Endodermal cell (in vitro differentiated cells): ENCODE data around the gene GABPB2. TPM values are rescaled to one million over a fixed set of nuclear protein-coding genes. Genes with fewer than 3 reads are reported as not detected.
A peak's percentile ranks its signal among the peaks of the same experiment; 100 is the strongest.

Source experiments
- DNase-seq: peaks from one replicate; pipeline ENCODE4 v3.0.0-alpha.2; 2017
- H3K27ac ChIP-seq: 2 replicates; pipeline ENCODE4 v1.5.1; 2013; ENCODE audit warnings: mild to moderate bottlenecking, low read depth, low read length, moderate library complexity
- H3K27me3 ChIP-seq: 2 replicates; pipeline ENCODE4 v1.6.1; 2013; ENCODE audit warnings: mild to moderate bottlenecking, low read length, moderate library complexity; ENCODE audit not compliant: insufficient read depth, control insufficient read depth, poor library complexity, severe bottlenecking
- H3K36me3 ChIP-seq: 2 replicates; pipeline ENCODE4 v1.7.0; 2013; ENCODE audit warnings: mild to moderate bottlenecking, low read length, moderate library complexity; ENCODE audit not compliant: control insufficient read depth, insufficient read depth
- H3K4me1 ChIP-seq: one replicate; pipeline ENCODE4 v1.7.0; 2013; ENCODE audit warnings: low read length; ENCODE audit not compliant: control insufficient read depth, insufficient read depth
- H3K4me3 ChIP-seq: 2 replicates; pipeline ENCODE4 v1.5.1; 2013; ENCODE audit warnings: mild to moderate bottlenecking, low read length, moderate library complexity
- H3K9ac ChIP-seq: 2 replicates; pipeline ENCODE4 v1.6.1; 2013; ENCODE audit warnings: mild to moderate bottlenecking, low read length, moderate library complexity; ENCODE audit not compliant: poor library complexity, severe bottlenecking; ENCODE audit errors: extremely low read depth
- H3K9me3 ChIP-seq: 2 replicates; pipeline ENCODE4 v1.6.1; 2013; ENCODE audit warnings: mild to moderate bottlenecking, low read length, moderate library complexity; ENCODE audit not compliant: control insufficient read depth
- H3K27ac Mint-ChIP-seq: 2 replicates; pipeline ENCODE4 v1.8.0; 2020; ENCODE audit warnings: mixed read lengths
- H3K27me3 Mint-ChIP-seq: 2 replicates; pipeline ENCODE4 v1.8.0; 2021; ENCODE audit warnings: mild to moderate bottlenecking, mixed read lengths; ENCODE audit not compliant: insufficient read depth
- H3K36me3 Mint-ChIP-seq: 2 replicates; pipeline ENCODE4 v1.8.0; 2020; ENCODE audit warnings: low read depth, mixed read lengths
- H3K4me1 Mint-ChIP-seq: 2 replicates; pipeline ENCODE4 v1.8.0; 2020; ENCODE audit warnings: mixed read lengths
- H3K4me3 Mint-ChIP-seq: 2 replicates; pipeline ENCODE4 v1.8.0; 2020; ENCODE audit warnings: mild to moderate bottlenecking, moderate library complexity, mixed read lengths
- H3K9me3 Mint-ChIP-seq: 2 replicates; pipeline ENCODE4 v1.8.0; 2020; ENCODE audit warnings: mild to moderate bottlenecking, mixed read lengths
- WGBS, 2 experiments: methylation state at CpG; one replicate each; pipeline versions ENCODE4 v1.1.5 to v1.1.7; 2013; ENCODE audit warnings: missing lambda C conversion rate in 2 of 2, mixed read lengths in 1 of 2; ENCODE audit not compliant: insufficient coverage in 1 of 2, insufficient read length in 1 of 2; 5-methylcytosine and 5-hydroxymethylcytosine counted together
- total RNA-seq, 2 donors: library from RNA; stranded (reverse); fragmentation: NEBNext Ultra II Directional in 1 of 2; extraction: Animal tissue kit (Norgen Biotek cat#: 25700) in 1 of 2; gene quantifications; 2 replicates in 1 of 2; 3 replicates in 1 of 2; pipeline ENCODE4 v1.2.1, GENCODE V29; 2021
- TF ChIP-seq, protein P1 (sequence below): fragments of 200-600 bp; sonication (generic); conservative IDR thresholded peaks from 2 replicates; pipeline ENCODE4 v1.5.0; 2021; ENCODE audit warnings: antibody characterized with exemption, mild to moderate bottlenecking

The GABPB2 gene
- total RNA-seq, 2 donors from 2014 or later, result 7.5 to 7.7 TPM

GRCh38 chr1:151051356-151052009 is 19.1 kb upstream of the GABPB2 start:
- Histone ChIP-seq H3K4me3 (no peak overlapping the region), H3K4me1 (no peaks in the 10 kb centered on the region), H3K36me3 (peaks cover 55% of the 10 kb centered on the region), H3K27ac (no peak overlapping the region), H3K27me3 (no peaks in the 10 kb centered on the region), H3K9me3 (no peaks in the 10 kb centered on the region), H3K9ac (no peak overlapping the region)
- WGBS, 2 experiments, result 86 to 96% methylated on average over 2 of the region's 2 CpGs
- Mint-ChIP-seq H3K27ac (peak overlapping the region; percentile 30), H3K9me3 (no peaks in the 10 kb centered on the region), H3K36me3 (peaks cover 53% of the 10 kb centered on the region), H3K4me1 (peaks cover 13% of the 10 kb centered on the region), H3K27me3 (no peaks in the 10 kb centered on the region), H3K4me3 (no peak overlapping the region)
- DNase-seq, result no peak
- TF ChIP-seq, protein P1, sequence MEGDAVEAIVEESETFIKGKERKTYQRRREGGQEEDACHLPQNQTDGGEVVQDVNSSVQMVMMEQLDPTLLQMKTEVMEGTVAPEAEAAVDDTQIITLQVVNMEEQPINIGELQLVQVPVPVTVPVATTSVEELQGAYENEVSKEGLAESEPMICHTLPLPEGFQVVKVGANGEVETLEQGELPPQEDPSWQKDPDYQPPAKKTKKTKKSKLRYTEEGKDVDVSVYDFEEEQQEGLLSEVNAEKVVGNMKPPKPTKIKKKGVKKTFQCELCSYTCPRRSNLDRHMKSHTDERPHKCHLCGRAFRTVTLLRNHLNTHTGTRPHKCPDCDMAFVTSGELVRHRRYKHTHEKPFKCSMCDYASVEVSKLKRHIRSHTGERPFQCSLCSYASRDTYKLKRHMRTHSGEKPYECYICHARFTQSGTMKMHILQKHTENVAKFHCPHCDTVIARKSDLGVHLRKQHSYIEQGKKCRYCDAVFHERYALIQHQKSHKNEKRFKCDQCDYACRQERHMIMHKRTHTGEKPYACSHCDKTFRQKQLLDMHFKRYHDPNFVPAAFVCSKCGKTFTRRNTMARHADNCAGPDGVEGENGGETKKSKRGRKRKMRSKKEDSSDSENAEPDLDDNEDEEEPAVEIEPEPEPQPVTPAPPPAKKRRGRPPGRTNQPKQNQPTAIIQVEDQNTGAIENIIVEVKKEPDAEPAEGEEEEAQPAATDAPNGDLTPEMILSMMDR, result no peak

DNA sequence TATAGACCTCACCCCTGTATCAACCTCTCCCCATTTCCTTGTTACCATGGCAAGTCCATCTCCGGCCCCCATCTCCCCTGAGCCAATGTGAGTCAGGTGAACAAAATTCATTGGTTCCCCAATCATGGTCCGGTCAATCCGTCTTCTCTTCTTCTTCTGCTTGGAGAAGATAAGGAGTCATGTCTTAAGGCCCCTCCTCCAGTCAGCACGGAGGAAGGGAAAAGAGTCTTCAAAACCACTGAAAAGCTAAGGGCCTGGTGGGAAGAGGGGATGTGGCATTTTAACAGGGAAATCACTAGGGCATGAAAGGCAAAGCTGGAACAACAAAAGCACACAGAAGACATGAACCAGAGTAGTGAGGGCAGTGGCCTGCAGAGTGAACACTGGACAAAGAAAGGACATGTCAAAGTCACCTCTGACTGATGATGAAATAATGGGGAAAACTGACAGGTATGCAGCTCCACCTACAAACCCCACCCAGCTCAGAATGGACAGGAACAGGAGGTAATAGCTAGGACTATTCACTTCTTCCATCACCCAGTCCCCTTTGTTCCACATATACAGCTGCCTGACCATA is 15.5 kb upstream of the GABPB2 start:
- H3K4me3 ChIP-seq, result no peak overlapping the region
- H3K4me3 Mint-ChIP-seq, result no peak overlapping the region
- H3K4me1 Mint-ChIP-seq, result peaks cover 22% of the 10 kb centered on the region
- H3K4me1 ChIP-seq, result no peaks in the 10 kb centered on the region
- no peaks in the 10 kb centered on the region for H3K9me3 Mint-ChIP-seq
- peaks cover 68% of the 10 kb centered on the region for H3K36me3 ChIP-seq
- no peaks in the 10 kb centered on the region for H3K9me3 ChIP-seq
- DNase-seq, result no peak
- H3K36me3 Mint-ChIP-seq, result peaks cover 64% of the 10 kb centered on the region
- no peak overlapping the region for H3K27ac Mint-ChIP-seq
- H3K9ac ChIP-seq, result no peak overlapping the region
- 88 to 97% methylated on average over 3 to 4 of the region's 4 CpGs for WGBS, 2 experiments
- no peak overlapping the region for H3K27ac ChIP-seq
- TF ChIP-seq, protein P1, result no peak
- H3K27me3 ChIP-seq, result no peaks in the 10 kb centered on the region
- H3K27me3 Mint-ChIP-seq, result no peaks in the 10 kb centered on the region

GRCh38 chr1:151055581-151055980 is 15.0 kb upstream of the GABPB2 start:
- no peak for DNase-seq
- Histone ChIP-seq H3K27me3 (no peaks in the 10 kb centered on the region), H3K9ac (no peak overlapping the region), H3K36me3 (peaks cover 68% of the 10 kb centered on the region), H3K4me3 (no peak overlapping the region), H3K9me3 (no peaks in the 10 kb centered on the region), H3K27ac (no peak overlapping the region), H3K4me1 (no peaks in the 10 kb centered on the region)
- TF ChIP-seq, protein P1, result no peak
- no peak overlapping the region for H3K27ac Mint-ChIP-seq
- peaks cover 63% of the 10 kb centered on the region for H3K36me3 Mint-ChIP-seq
- no peaks in the 10 kb centered on the region for H3K27me3 Mint-ChIP-seq
- H3K9me3 Mint-ChIP-seq, result no peaks in the 10 kb centered on the region
- H3K4me3 Mint-ChIP-seq, result no peak overlapping the region
- 80% methylated on average over 1 of the region's 2 CpGs; no CpG with 5 or more reads in 1 of the 2 experiments for WGBS, 2 experiments
- peaks cover 22% of the 10 kb centered on the region for H3K4me1 Mint-ChIP-seq
